ENCODE data around the gene SERGEF.

- TF ChIP-seq POLR2A (IDR thresholded peaks at IDR 0.05) (no peak), CTCF (IDR thresholded peaks at IDR 0.05) (no peak), EP300 (IDR thresholded peaks at IDR 0.05) (no peak)
Observed at GRCh38 chr11:17805873-17806272, 207.0 kb downstream of the SERGEF start.

Measured in ovary (tissue), 3 donors.